GM12874 (cell line): ENCODE measurements around the gene CLTC.

Experiments
- CTCF ChIP-seq: IDR thresholded peaks from 2 replicates; pipeline ENCODE4 v1.5.1; 2011; ENCODE audit warnings: low read depth, mild to moderate bottlenecking, control low read depth, low read length, moderate library complexity; ENCODE audit not compliant: insufficient read depth

Gene CLTC

GRCh38 chr17:59730268-59730834 lies 110.7 kb downstream of the CLTC start:
- no peak for TF ChIP-seq CTCF

DNA sequence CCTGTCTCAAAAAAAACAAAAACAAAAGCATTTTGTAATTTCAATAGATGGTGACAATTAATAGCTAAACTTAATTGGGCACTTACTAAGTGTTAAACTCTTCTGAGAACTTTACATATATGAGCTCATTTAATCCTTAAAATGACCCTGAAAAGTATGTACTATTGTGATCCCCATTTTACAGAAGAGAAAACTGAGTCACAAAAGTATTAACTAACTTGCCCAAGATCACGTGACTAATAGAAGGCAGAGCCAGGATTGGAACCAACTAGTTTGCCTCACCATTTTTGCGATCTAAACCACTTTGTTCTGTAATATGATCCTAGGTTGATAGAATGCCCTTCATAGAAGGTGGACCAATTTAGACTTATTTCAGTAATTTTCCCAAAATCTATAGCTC lies 114.0 kb downstream of the CLTC start:
- no peak for TF ChIP-seq CTCF

- TF ChIP-seq CTCF, result no peak
These were observed 114.5 kb downstream of the CLTC start for GRCh38 chr17:59734226-59734625.

- TF ChIP-seq CTCF, result no peak
These were observed 117.6 kb downstream of the CLTC start for GRCh38 chr17:59737324-59737723.

- no peak for TF ChIP-seq CTCF
These were observed 124.1 kb downstream of the CLTC start for GRCh38 chr17:59743842-59744241.

GRCh38 chr17:59745040-59745439 lies 125.3 kb downstream of the CLTC start:
- TF ChIP-seq CTCF, result no peak
